Liver (tissue), 9 donors: Measurements from ENCODE around the gene KCND2. TPM values are rescaled to one million over a fixed set of nuclear protein-coding genes. Genes with fewer than 3 reads are reported as not detected.

ENCODE experiments used
- DNase-seq: peaks from one replicate; pipeline ENCODE4 v3.0.0-alpha.2; 2017; ENCODE audit warnings: low spot score
- H3K27ac ChIP-seq, 2 donors: one replicate each; pipeline ENCODE4 v1.7.0; 2013; ENCODE audit warnings: inconsistent platforms in 2 of 2, low read length in 2 of 2, control low read depth in 1 of 2, low read depth in 1 of 2, mild to moderate bottlenecking in 1 of 2
- H3K27me3 ChIP-seq, 4 donors: one replicate each; pipeline versions ENCODE4 v1.6.1 to v1.7.0; 2013; ENCODE audit warnings: low read length in 3 of 4, inconsistent platforms in 1 of 4, mild to moderate bottlenecking in 1 of 4, moderate library complexity in 1 of 4; ENCODE audit not compliant: control insufficient read depth in 4 of 4, insufficient read depth in 4 of 4
- H3K36me3 ChIP-seq, 4 donors: one replicate each; pipeline versions ENCODE4 v1.6.1 to v1.7.0; 2013; ENCODE audit warnings: low read length in 3 of 4, mild to moderate bottlenecking in 3 of 4, low read depth in 1 of 4, moderate library complexity in 1 of 4; ENCODE audit not compliant: control insufficient read depth in 4 of 4, insufficient read depth in 3 of 4
- H3K4me1 ChIP-seq, 4 donors: one replicate each; pipeline versions ENCODE4 v1.6.1 to v1.7.0; 2013; ENCODE audit warnings: low read length in 3 of 4, mild to moderate bottlenecking in 3 of 4, moderate library complexity in 1 of 4; ENCODE audit not compliant: control insufficient read depth in 4 of 4, insufficient read depth in 4 of 4
- H3K4me3 ChIP-seq, 3 donors: one replicate each; pipeline versions ENCODE4 v1.6.1 to v1.7.0; 2013; ENCODE audit warnings: low read length in 3 of 3, control low read depth in 1 of 3, low read depth in 1 of 3, mild to moderate bottlenecking in 1 of 3
- H3K9ac ChIP-seq, 2 donors: one replicate each; pipeline ENCODE4 v1.7.0; 2013; ENCODE audit warnings: low read length in 2 of 2, mild to moderate bottlenecking in 2 of 2, moderate library complexity in 2 of 2, control low read depth in 1 of 2, low read depth in 1 of 2
- H3K9me3 ChIP-seq, 4 donors: one replicate each; pipeline versions ENCODE4 v1.6.1 to v1.7.0; 2013; ENCODE audit warnings: low read length in 3 of 4; ENCODE audit not compliant: control insufficient read depth in 4 of 4
- ATF3 ChIP-seq: IDR thresholded peaks from 2 replicates; pipeline ENCODE4 v1.6.1; 2016; ENCODE audit warnings: antibody characterized with exemption
- CTCF ChIP-seq: fragments of 150-350 bp; IDR thresholded peaks from 2 replicates; pipeline ENCODE4 v1.5.1; 2017; ENCODE audit warnings: improper control_type of control experiment, low read depth, low read length; ENCODE audit not compliant: missing input control
- EGR1 ChIP-seq, 2 donors: IDR thresholded peaks; 2 replicates each; pipeline ENCODE4 v1.6.1; 2016 to 2018; ENCODE audit warnings: antibody characterized with exemption in 2 of 2, low read depth in 2 of 2
- FOXA1 ChIP-seq: IDR thresholded peaks from 2 replicates; pipeline ENCODE4 v1.6.1; 2016; ENCODE audit warnings: antibody characterized with exemption
- FOXA2 ChIP-seq: IDR thresholded peaks from 2 replicates; pipeline ENCODE4 v1.6.1; 2016; ENCODE audit warnings: antibody characterized with exemption
- GABPA ChIP-seq, 2 donors: IDR thresholded peaks in 1 of 2; conservative IDR thresholded peaks in 1 of 2; 2 replicates each; pipeline ENCODE4 v1.6.1; 2016; ENCODE audit warnings: antibody characterized with exemption in 2 of 2, mild to moderate bottlenecking in 1 of 2, moderate library complexity in 1 of 2
- HNF4A ChIP-seq, 2 donors: conservative IDR thresholded peaks; 2 replicates each; pipeline ENCODE4 v1.6.1; 2016; ENCODE audit warnings: antibody characterized with exemption in 2 of 2, mild to moderate bottlenecking in 2 of 2
- HNF4G ChIP-seq: IDR thresholded peaks from 2 replicates; pipeline ENCODE4 v1.6.1; 2016; ENCODE audit warnings: antibody characterized with exemption
- JUND ChIP-seq, 2 donors: IDR thresholded peaks; 2 replicates each; pipeline ENCODE4 v1.6.1; 2016; ENCODE audit warnings: antibody characterized with exemption in 2 of 2
- MAX ChIP-seq: IDR thresholded peaks from 2 replicates; pipeline ENCODE4 v1.6.1; 2016; ENCODE audit warnings: antibody characterized with exemption
- NR2F2 ChIP-seq: IDR thresholded peaks from 2 replicates; pipeline ENCODE4 v1.6.1; 2016; ENCODE audit warnings: antibody characterized with exemption
- RAD21 ChIP-seq, 2 donors: IDR thresholded peaks; 2 replicates each; pipeline ENCODE4 v1.6.1; 2016; ENCODE audit warnings: antibody characterized with exemption in 2 of 2, mild to moderate bottlenecking in 2 of 2
- REST ChIP-seq: IDR thresholded peaks from 2 replicates; pipeline ENCODE4 v1.6.1; 2016; ENCODE audit warnings: antibody characterized with exemption, mild to moderate bottlenecking
- RXRA ChIP-seq, 2 donors: IDR thresholded peaks; 2 replicates each; pipeline ENCODE4 v1.6.1; 2017 to 2018; ENCODE audit warnings: antibody characterized with exemption in 2 of 2, mild to moderate bottlenecking in 1 of 2
- SP1 ChIP-seq: IDR thresholded peaks from 2 replicates; pipeline ENCODE4 v1.6.1; 2018; ENCODE audit warnings: antibody characterized with exemption, mild to moderate bottlenecking
- TAF1 ChIP-seq: conservative IDR thresholded peaks from 2 replicates; pipeline ENCODE4 v1.6.1; 2016; ENCODE audit warnings: antibody characterized with exemption, mild to moderate bottlenecking
- YY1 ChIP-seq: IDR thresholded peaks from 2 replicates; pipeline ENCODE4 v1.6.1; 2016; ENCODE audit warnings: antibody characterized with exemption, mild to moderate bottlenecking
- ZBTB33 ChIP-seq: IDR thresholded peaks from 2 replicates; pipeline ENCODE4 v1.6.1; 2016; ENCODE audit warnings: antibody characterized with exemption
- WGBS: extraction: QIAGEN DNeasy Blood & Tissue Kit; methylation state at CpG from one replicate; pipeline ENCODE4 v1.1.7; 2013; 5-methylcytosine and 5-hydroxymethylcytosine counted together
- polyA plus RNA-seq, 2 donors: library from polyadenylated mRNA; stranded (reverse) in 1 of 2; unstranded in 1 of 2; fragments of 200-250 nt in 1 of 2; fragments of >200 nt in 1 of 2; fragmentation: Nextera tagmentation in 1 of 2; extraction: Ambion mirVana in 1 of 2; gene quantifications; one replicate each; pipeline versions ENCODE4 v1.2.1 to v1.2.3, GENCODE V29; 2013 to 2015
- total RNA-seq, 2 donors: library from RNA; depleted of rRNA; stranded (reverse); fragments of >200 nt; gene quantifications; one replicate each; pipeline ENCODE4 v1.2.3, GENCODE V29; 2014
- donor health status: healthy.
- donor health status: healthy.
- donor health status: healthy.
- donor health status: healthy.
- donor health status: healthy.

Gene KCND2
- total and polyA plus RNA-seq, 4 donors: 0.02 to 0.22 (median 0.07) TPM

GRCh38 chr7:120407010-120407409 is 134.0 kb downstream of the KCND2 start:
- Histone ChIP-seq H3K9ac (no peak overlapping the region), H3K27ac (no peak overlapping the region), H3K9me3 (no peaks in the 10 kb centered on the region), H3K4me3 (no peak overlapping the region), H3K27me3 (no peaks in the 10 kb centered on the region), H3K4me1 (no peaks in the 10 kb centered on the region), H3K36me3 (no peaks in the 10 kb centered on the region)
- DNase-seq: no peak
- TF ChIP-seq YY1: no peak
- TF ChIP-seq NR2F2: no peak
- TF ChIP-seq CTCF: no peak
- TF ChIP-seq ZBTB33: no peak
- TF ChIP-seq ATF3: no peak
- no peak for TF ChIP-seq MAX
- no peak for TF ChIP-seq FOXA2
- no peak for TF ChIP-seq JUND (IDR thresholded peaks at IDR 0.05)
- no peak for TF ChIP-seq HNF4G
- no peak for TF ChIP-seq GABPA (IDR thresholded peaks at IDR 0.05 in 1 of 2, conservative IDR thresholded peaks at IDR 0.05 in 1 of 2)
- TF ChIP-seq EGR1 (IDR thresholded peaks at IDR 0.05; ENCODE audit: low read depth in 2 of 2): no peak
- no peak for TF ChIP-seq HNF4A (conservative IDR thresholded peaks at IDR 0.05)
- no peak for TF ChIP-seq SP1
- TF ChIP-seq RXRA (IDR thresholded peaks at IDR 0.05): no peak
- TF ChIP-seq RAD21 (IDR thresholded peaks at IDR 0.05): no peak
- no peak for TF ChIP-seq REST
- TF ChIP-seq FOXA1: no peak
- no peak for TF ChIP-seq TAF1
- WGBS: 84% methylated on average over 5 of the region's 5 CpGs
